GM21529 (cell line): Measurements from ENCODE around the gene SERTM2.
"Not testable (repeated sequence)": the region's sequence is repeated elsewhere in the genome, so short reads cannot be mapped to it uniquely, and the experiment has no call there.

Source experiments
- ATAC-seq: cut with Tn5 transposase; IDR thresholded peaks from one replicate; pipeline ENCODE4 v1.9.1; 2021; ENCODE audit not compliant: unreplicated experiment

SERTM2 gene

GRCh38 chrX:111511477-111511876 lies at the start of gene SERTM2:
SERTM2 (plus strand) TSS chrX:111511645; CDS start chrX:111518858, 7,213 bp downstream.
- peak; percentile 95 for ATAC-seq

- no peak for ATAC-seq
Observed at GRCh38 chrX:111465669-111466068, 45.8 kb upstream of the SERTM2 start.

- no peak for ATAC-seq
Observed at GRCh38 chrX:111467896-111468295, 43.5 kb upstream of the SERTM2 start.

GRCh38 chrX:111470681-111471403 lies 40.6 kb upstream of the SERTM2 start:
- ATAC-seq: no peak

- ATAC-seq: no peak
Observed at GRCh38 chrX:111481896-111482295, 29.5 kb upstream of the SERTM2 start.

- no peak for ATAC-seq
Observed at GRCh38 chrX:111483135-111483534, 28.3 kb upstream of the SERTM2 start.

- no peak for ATAC-seq
Observed at GRCh38 chrX:111483881-111484280, 27.6 kb upstream of the SERTM2 start.

- ATAC-seq: no peak
Observed at GRCh38 chrX:111490688-111491087, 20.8 kb upstream of the SERTM2 start.

GRCh38 chrX:111492085-111492484 lies 19.4 kb upstream of the SERTM2 start:
- no peak for ATAC-seq

GRCh38 chrX:111498538-111499103 lies 12.8 kb upstream of the SERTM2 start:
- no peak for ATAC-seq

- ATAC-seq: no peak
Observed at GRCh38 chrX:111503485-111503993, 7.9 kb upstream of the SERTM2 start.

- no peak for ATAC-seq
Observed at GRCh38 chrX:111504941-111505340, 6.5 kb upstream of the SERTM2 start.

- ATAC-seq: no peak
Observed at GRCh38 chrX:111505783-111506182, 5.7 kb upstream of the SERTM2 start.

- ATAC-seq: no peak
Observed at GRCh38 chrX:111506826-111507225, 4.6 kb upstream of the SERTM2 start.

GRCh38 chrX:111507933-111508332 lies 3.5 kb upstream of the SERTM2 start:
- no peak for ATAC-seq

- ATAC-seq: no peak
Observed at GRCh38 chrX:111515298-111515697, 3.9 kb downstream of the SERTM2 start.

- no peak for ATAC-seq
Observed at GRCh38 chrX:111518667-111519066, 7.2 kb downstream of the SERTM2 start.

GRCh38 chrX:111519215-111519614 lies 7.8 kb downstream of the SERTM2 start:
- no peak for ATAC-seq

GRCh38 chrX:111520506-111520905 lies 9.1 kb downstream of the SERTM2 start:
- ATAC-seq: no peak

GRCh38 chrX:111521169-111521568 lies 9.7 kb downstream of the SERTM2 start:
- no peak for ATAC-seq

- ATAC-seq: no peak
Observed at GRCh38 chrX:111543212-111543741, 31.8 kb downstream of the SERTM2 start.

- ATAC-seq: not testable (repeated sequence)
Observed at GRCh38 chrX:111549235-111549634, 37.8 kb downstream of the SERTM2 start.
